GM12865 (cell line): Measurements from ENCODE around the gene ITPR2.
"Not testable (repeated sequence)": the region's sequence is repeated elsewhere in the genome, so short reads cannot be mapped to it uniquely, and the experiment has no call there.

ENCODE experiments used
- DNase-seq: peaks from one replicate; pipeline ENCODE4 v3.0.0; 2010; ENCODE audit warnings: low read depth
- H3K4me3 ChIP-seq: 2 replicates; pipeline ENCODE4 v1.5.1; 2011; ENCODE audit warnings: mild to moderate bottlenecking, low read depth, low read length, control low read depth
- TF ChIP-seq, protein P1 (sequence below): IDR thresholded peaks from 2 replicates; pipeline ENCODE4 v1.5.1; 2011; ENCODE audit warnings: low read length, control low read depth, low read depth, inconsistent platforms; ENCODE audit not compliant: insufficient read depth; ENCODE audit errors: missing control alignments

ITPR2 gene

GRCh38 chr12:26331136-26331535 lies 501.9 kb downstream of the ITPR2 start:
- no peak for DNase-seq
- TF ChIP-seq, protein P1, sequence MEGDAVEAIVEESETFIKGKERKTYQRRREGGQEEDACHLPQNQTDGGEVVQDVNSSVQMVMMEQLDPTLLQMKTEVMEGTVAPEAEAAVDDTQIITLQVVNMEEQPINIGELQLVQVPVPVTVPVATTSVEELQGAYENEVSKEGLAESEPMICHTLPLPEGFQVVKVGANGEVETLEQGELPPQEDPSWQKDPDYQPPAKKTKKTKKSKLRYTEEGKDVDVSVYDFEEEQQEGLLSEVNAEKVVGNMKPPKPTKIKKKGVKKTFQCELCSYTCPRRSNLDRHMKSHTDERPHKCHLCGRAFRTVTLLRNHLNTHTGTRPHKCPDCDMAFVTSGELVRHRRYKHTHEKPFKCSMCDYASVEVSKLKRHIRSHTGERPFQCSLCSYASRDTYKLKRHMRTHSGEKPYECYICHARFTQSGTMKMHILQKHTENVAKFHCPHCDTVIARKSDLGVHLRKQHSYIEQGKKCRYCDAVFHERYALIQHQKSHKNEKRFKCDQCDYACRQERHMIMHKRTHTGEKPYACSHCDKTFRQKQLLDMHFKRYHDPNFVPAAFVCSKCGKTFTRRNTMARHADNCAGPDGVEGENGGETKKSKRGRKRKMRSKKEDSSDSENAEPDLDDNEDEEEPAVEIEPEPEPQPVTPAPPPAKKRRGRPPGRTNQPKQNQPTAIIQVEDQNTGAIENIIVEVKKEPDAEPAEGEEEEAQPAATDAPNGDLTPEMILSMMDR: no peak
- H3K4me3 ChIP-seq: no peak overlapping the region

GRCh38 chr12:26327975-26328644 lies 504.9 kb downstream of the ITPR2 start:
- H3K4me3 ChIP-seq: no peak overlapping the region
- TF ChIP-seq, protein P1: no peak
- peak; percentile 15 for DNase-seq

DNA sequence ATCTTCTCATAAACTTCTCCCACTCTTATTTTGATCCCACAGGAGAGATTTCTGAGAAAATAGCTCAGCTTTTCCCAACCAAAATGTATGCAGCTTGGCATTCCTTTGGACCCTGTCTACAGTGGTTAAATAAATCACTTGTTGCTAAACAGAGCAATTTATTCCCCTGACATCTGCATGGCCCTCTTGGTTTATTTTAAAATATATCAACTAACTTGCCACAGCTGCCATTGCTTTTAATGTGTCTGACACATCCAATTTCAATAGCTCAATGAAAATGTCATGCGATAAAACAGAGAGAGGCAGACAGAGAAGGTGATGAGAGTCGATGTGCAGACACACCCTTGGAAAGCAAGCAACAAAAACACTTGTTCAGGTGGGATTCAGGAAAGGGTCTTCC lies 509.3 kb downstream of the ITPR2 start:
- no peak overlapping the region for H3K4me3 ChIP-seq
- DNase-seq: no peak
- TF ChIP-seq, protein P1: no peak

DNA sequence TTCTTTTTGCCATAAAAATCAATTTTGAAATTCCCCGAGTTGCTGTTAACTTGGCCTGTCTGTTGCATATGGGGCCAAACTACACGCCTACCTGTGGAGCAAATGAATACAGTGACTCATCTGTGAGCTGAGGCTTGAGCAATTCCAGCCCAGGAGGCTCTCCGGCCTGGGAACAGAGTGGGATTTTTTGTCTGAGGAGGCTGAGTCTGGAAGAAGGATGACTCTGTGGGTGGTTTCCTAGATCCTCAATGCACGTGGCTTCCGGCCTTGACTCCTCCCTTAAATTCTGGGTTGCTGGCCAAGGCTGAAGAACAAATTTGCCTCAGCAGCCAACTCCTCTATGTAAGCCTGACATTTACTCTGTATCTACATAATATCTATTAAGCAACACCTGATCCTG lies 513.5 kb downstream of the ITPR2 start:
- no peak for DNase-seq
- no peak overlapping the region for H3K4me3 ChIP-seq
- TF ChIP-seq, protein P1: no peak

GRCh38 chr12:26318661-26319068 lies 514.3 kb downstream of the ITPR2 start:
- TF ChIP-seq, protein P1: no peak
- no peak overlapping the region for H3K4me3 ChIP-seq
- peak; percentile 70 for DNase-seq

GRCh38 chr12:26317942-26318575 lies 514.9 kb downstream of the ITPR2 start:
- DNase-seq: peak; percentile 43
- TF ChIP-seq, protein P1: no peak
- no peak overlapping the region for H3K4me3 ChIP-seq

DNA sequence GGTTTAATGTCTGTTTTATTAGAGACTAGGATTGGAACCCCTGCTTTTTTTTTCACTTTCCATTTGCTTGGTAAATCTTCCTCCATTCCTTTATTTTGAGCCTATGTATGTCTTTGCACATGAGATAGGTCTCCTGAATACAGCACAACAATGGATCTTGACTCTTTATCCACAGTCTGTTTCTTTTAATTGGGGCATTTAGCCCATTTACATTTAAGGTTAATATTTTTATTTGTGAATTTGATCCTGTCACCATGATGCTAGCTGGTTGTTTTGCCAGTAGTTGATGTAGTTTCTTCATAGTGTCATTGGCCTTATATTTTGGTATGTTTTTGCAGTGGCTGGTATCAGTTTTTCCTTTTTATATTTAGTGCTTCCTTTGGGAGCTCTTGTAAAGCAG lies 518.9 kb downstream of the ITPR2 start:
- not testable (repeated sequence) for DNase-seq, H3K4me3 ChIP-seq

GRCh38 chr12:26310489-26310888 lies 522.5 kb downstream of the ITPR2 start:
- not testable (repeated sequence) for H3K4me3 ChIP-seq, DNase-seq
